ENCODE measurements around the gene CREB3L2. TPM values are rescaled to one million over a fixed set of nuclear protein-coding genes. Genes with fewer than 3 reads are reported as not detected.

The CREB3L2 gene
- total RNA-seq, 1 donor = 28.6 TPM

GRCh38 chr7:137873524-137873923 lies 128.4 kb downstream of the CREB3L2 start:
- Histone ChIP-seq H3K79me2 (ENCODE audit: insufficient read depth, low read length) (peaks cover 7% of the 10 kb centered on the region), H3K9me3 (ENCODE audit: low read depth, low read length) (no peaks in the 10 kb centered on the region), H3K27ac (ENCODE audit: low read depth, low read length) (peak overlapping the region; percentile 99), H3K36me3 (ENCODE audit: insufficient read depth, low read length) (peaks cover 59% of the 10 kb centered on the region), H3K4me1 (ENCODE audit: insufficient read depth, low read length) (peaks cover 56% of the 10 kb centered on the region), H3K27me3 (ENCODE audit: insufficient read depth, low read length) (no peaks in the 10 kb centered on the region), H3K4me2 (ENCODE audit: insufficient read depth, low read length) (peak overlapping the region; percentile 47), H3K4me3 (ENCODE audit: insufficient read depth, low read length) (peak overlapping the region; percentile 4), H4K20me1 (ENCODE audit: insufficient read depth, low read length) (no peaks in the 10 kb centered on the region), H2AFZ (ENCODE audit: low read length) (no peak overlapping the region)
- peak; percentile 87 for DNase-seq (ENCODE audit: insufficient read length, low spot score, missing footprints)
- TF ChIP-seq CTCF (IDR thresholded peaks at IDR 0.05; ENCODE audit: extremely low read depth, low read depth, low read length) = no peak

GRCh38 chr7:137871170-137871915 lies 130.5 kb downstream of the CREB3L2 start:
- Histone ChIP-seq H3K27ac (ENCODE audit: low read depth, low read length) (peak overlapping the region; percentile 18), H3K4me2 (ENCODE audit: insufficient read depth, low read length) (no peak overlapping the region)

GRCh38 chr7:137870684-137871083 lies 131.2 kb downstream of the CREB3L2 start:
- H3K27ac ChIP-seq (ENCODE audit: low read depth, low read length) = no peak overlapping the region
- no peaks in the 10 kb centered on the region for H3K9me3 ChIP-seq (ENCODE audit: low read depth, low read length)
- DNase-seq (ENCODE audit: insufficient read length, low spot score, missing footprints) = no peak
- no peak overlapping the region for H3K4me2 ChIP-seq (ENCODE audit: insufficient read depth, low read length)
- no peak for TF ChIP-seq CTCF (IDR thresholded peaks at IDR 0.05; ENCODE audit: extremely low read depth, low read depth, low read length)
- H2AFZ ChIP-seq (ENCODE audit: low read length) = no peak overlapping the region
- H4K20me1 ChIP-seq (ENCODE audit: insufficient read depth, low read length) = no peaks in the 10 kb centered on the region
- H3K79me2 ChIP-seq (ENCODE audit: insufficient read depth, low read length) = peaks cover 2% of the 10 kb centered on the region
- peaks cover 32% of the 10 kb centered on the region for H3K4me1 ChIP-seq (ENCODE audit: insufficient read depth, low read length)
- peaks cover 59% of the 10 kb centered on the region for H3K36me3 ChIP-seq (ENCODE audit: insufficient read depth, low read length)
- H3K27me3 ChIP-seq (ENCODE audit: insufficient read depth, low read length) = no peaks in the 10 kb centered on the region
- H3K4me3 ChIP-seq (ENCODE audit: insufficient read depth, low read length) = no peak overlapping the region

More at GRCh38 chr7:137871170-137871915, 130.5 kb downstream of the CREB3L2 start:
- Histone ChIP-seq H3K27me3 (ENCODE audit: insufficient read depth, low read length) (no peaks in the 10 kb centered on the region), H4K20me1 (ENCODE audit: insufficient read depth, low read length) (no peaks in the 10 kb centered on the region), H2AFZ (ENCODE audit: low read length) (no peak overlapping the region), H3K4me3 (ENCODE audit: insufficient read depth, low read length) (no peak overlapping the region), H3K36me3 (ENCODE audit: insufficient read depth, low read length) (peaks cover 59% of the 10 kb centered on the region), H3K9me3 (ENCODE audit: low read depth, low read length) (no peaks in the 10 kb centered on the region), H3K79me2 (ENCODE audit: insufficient read depth, low read length) (peaks cover 2% of the 10 kb centered on the region), H3K4me1 (ENCODE audit: insufficient read depth, low read length) (peaks cover 37% of the 10 kb centered on the region)
- DNase-seq (ENCODE audit: insufficient read length, low spot score, missing footprints) = no peak
- no peak for TF ChIP-seq CTCF (IDR thresholded peaks at IDR 0.05; ENCODE audit: extremely low read depth, low read depth, low read length)

GRCh38 chr7:137870078-137870477 lies 131.8 kb downstream of the CREB3L2 start:
- H3K9me3 ChIP-seq (ENCODE audit: low read depth, low read length) = no peaks in the 10 kb centered on the region
- H3K27ac ChIP-seq (ENCODE audit: low read depth, low read length) = no peak overlapping the region
- no peak overlapping the region for H2AFZ ChIP-seq (ENCODE audit: low read length)
- H3K4me2 ChIP-seq (ENCODE audit: insufficient read depth, low read length) = no peak overlapping the region
- no peak for TF ChIP-seq CTCF (IDR thresholded peaks at IDR 0.05; ENCODE audit: extremely low read depth, low read depth, low read length)
- peaks cover 60% of the 10 kb centered on the region for H3K36me3 ChIP-seq (ENCODE audit: insufficient read depth, low read length)
- no peaks in the 10 kb centered on the region for H4K20me1 ChIP-seq (ENCODE audit: insufficient read depth, low read length)
- H3K27me3 ChIP-seq (ENCODE audit: insufficient read depth, low read length) = no peaks in the 10 kb centered on the region
- peaks cover 25% of the 10 kb centered on the region for H3K4me1 ChIP-seq (ENCODE audit: insufficient read depth, low read length)
- no peak for DNase-seq (ENCODE audit: insufficient read length, low spot score, missing footprints)
- H3K4me3 ChIP-seq (ENCODE audit: insufficient read depth, low read length) = no peak overlapping the region
- H3K79me2 ChIP-seq (ENCODE audit: insufficient read depth, low read length) = peaks cover 2% of the 10 kb centered on the region
